GM21825 (cell line): ENCODE data around the gene UBE2G2.

Experiments used
- ATAC-seq: cut with Tn5 transposase; IDR thresholded peaks from one replicate; pipeline ENCODE4 v1.9.1; 2021; ENCODE audit warnings: mild to moderate bottlenecking, moderate library complexity; ENCODE audit not compliant: unreplicated experiment

UBE2G2 gene

GRCh38 chr21:44732263-44732662, 69.4 kb downstream of the UBE2G2 start:
- no peak for ATAC-seq

GRCh38 chr21:44730951-44731579, 70.6 kb downstream of the UBE2G2 start:
- ATAC-seq: no peak

GRCh38 chr21:44730028-44730395, 71.6 kb downstream of the UBE2G2 start:
- no peak for ATAC-seq

GRCh38 chr21:44729336-44730027, 72.1 kb downstream of the UBE2G2 start:
- no peak for ATAC-seq

- no peak for ATAC-seq
Observed at GRCh38 chr21:44728716-44729115, 72.9 kb downstream of the UBE2G2 start.

GRCh38 chr21:44727757-44728156, 73.9 kb downstream of the UBE2G2 start:
- no peak for ATAC-seq

- no peak for ATAC-seq
Observed at GRCh38 chr21:44727321-44727720, 74.3 kb downstream of the UBE2G2 start.

GRCh38 chr21:44726826-44727225, 74.8 kb downstream of the UBE2G2 start:
- no peak for ATAC-seq

GRCh38 chr21:44724926-44725325, 76.7 kb downstream of the UBE2G2 start:
- no peak for ATAC-seq

- no peak for ATAC-seq
Observed at GRCh38 chr21:44724196-44724595, 77.4 kb downstream of the UBE2G2 start.

GRCh38 chr21:44723177-44724131, 78.2 kb downstream of the UBE2G2 start:
- ATAC-seq: no peak

GRCh38 chr21:44722731-44723130, 78.9 kb downstream of the UBE2G2 start:
- ATAC-seq: no peak

- ATAC-seq: no peak
Observed at GRCh38 chr21:44720170-44720569, 81.5 kb downstream of the UBE2G2 start.
